ENCODE results near the gene TBC1D32. TPM values are rescaled to one million over a fixed set of nuclear protein-coding genes. Genes with fewer than 3 reads are reported as not detected.
"Not testable (repeated sequence)": the region's sequence is repeated elsewhere in the genome, so short reads cannot be mapped to it uniquely, and the experiment has no call there.

TBC1D32 gene
- total RNA-seq, 1 donor from 2014 or later = 7.9 TPM

DNA sequence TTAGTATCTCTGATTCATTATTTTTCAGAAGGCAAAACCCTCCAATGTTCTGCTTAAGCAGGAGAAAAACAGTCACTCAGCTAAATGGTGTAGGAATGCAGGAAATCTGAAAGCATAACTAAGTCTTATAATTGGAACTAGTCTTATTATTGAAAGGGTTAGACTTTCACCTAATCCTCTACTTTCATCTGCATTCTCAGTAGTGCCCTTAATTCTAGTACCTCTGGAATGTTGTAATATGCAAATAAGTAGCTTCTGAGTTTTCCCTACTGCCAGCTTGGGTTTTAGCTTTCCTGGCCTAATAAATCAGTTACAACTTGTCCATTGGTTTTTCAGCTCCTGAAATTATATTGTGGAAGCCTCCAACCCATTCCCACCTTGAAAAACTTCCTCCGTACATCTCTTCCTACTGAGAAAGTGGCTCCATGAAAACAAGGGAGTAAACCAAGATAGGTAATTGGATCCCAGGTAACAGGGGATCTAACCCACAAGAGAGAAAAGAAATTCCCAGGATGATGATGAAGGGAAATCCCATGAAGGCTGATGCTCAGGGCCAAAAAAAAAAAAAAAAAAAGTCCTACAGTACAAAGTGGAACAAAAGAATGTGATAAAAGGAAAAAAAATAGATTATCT lies 147.0 kb downstream of the TBC1D32 start:
- no peaks in the 10 kb centered on the region for H3K36me3 ChIP-seq (ENCODE audit: control insufficient read depth, insufficient read depth, low read length)
- FAIRE-seq = no peak

DNA sequence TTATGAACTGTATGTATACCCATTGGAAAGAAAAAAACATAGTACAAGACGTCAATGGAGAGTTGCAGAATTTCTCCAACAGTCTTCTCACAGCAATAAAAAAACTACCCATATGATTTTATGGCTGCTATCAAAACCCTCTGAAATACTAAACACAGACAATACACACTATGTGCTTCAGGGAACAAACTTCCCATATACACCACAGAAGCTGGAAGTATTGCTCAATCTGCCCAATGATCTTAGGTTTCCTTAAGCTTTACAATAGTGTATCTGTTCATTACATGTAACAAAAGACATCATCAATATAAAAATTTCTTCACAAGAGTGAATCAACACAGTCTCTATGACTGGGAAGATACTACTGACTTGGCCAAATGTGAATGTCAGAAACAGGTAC lies 150.5 kb downstream of the TBC1D32 start:
- no peaks in the 10 kb centered on the region for H3K27me3 ChIP-seq (ENCODE audit: control insufficient read depth, insufficient read depth, low read length)
- DNase-seq (ENCODE audit: low read depth) = no peak
- no peaks in the 10 kb centered on the region for H3K36me3 ChIP-seq (ENCODE audit: control insufficient read depth, insufficient read depth, low read length)
- TF ChIP-seq, protein P1, sequence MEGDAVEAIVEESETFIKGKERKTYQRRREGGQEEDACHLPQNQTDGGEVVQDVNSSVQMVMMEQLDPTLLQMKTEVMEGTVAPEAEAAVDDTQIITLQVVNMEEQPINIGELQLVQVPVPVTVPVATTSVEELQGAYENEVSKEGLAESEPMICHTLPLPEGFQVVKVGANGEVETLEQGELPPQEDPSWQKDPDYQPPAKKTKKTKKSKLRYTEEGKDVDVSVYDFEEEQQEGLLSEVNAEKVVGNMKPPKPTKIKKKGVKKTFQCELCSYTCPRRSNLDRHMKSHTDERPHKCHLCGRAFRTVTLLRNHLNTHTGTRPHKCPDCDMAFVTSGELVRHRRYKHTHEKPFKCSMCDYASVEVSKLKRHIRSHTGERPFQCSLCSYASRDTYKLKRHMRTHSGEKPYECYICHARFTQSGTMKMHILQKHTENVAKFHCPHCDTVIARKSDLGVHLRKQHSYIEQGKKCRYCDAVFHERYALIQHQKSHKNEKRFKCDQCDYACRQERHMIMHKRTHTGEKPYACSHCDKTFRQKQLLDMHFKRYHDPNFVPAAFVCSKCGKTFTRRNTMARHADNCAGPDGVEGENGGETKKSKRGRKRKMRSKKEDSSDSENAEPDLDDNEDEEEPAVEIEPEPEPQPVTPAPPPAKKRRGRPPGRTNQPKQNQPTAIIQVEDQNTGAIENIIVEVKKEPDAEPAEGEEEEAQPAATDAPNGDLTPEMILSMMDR (IDR thresholded peaks at IDR 0.05; ENCODE audit: insufficient read depth, low read length, severe bottlenecking) = no peak
- FAIRE-seq = no peak
- H3K4me3 ChIP-seq (ENCODE audit: low read depth, low read length) = no peak overlapping the region

More for the DNA sequence above, 147.0 kb downstream of the TBC1D32 start:
- Histone ChIP-seq H3K4me3 (ENCODE audit: low read depth, low read length) (no peak overlapping the region), H3K27me3 (ENCODE audit: control insufficient read depth, insufficient read depth, low read length) (no peaks in the 10 kb centered on the region)
- no peak for DNase-seq (ENCODE audit: low read depth)
- TF ChIP-seq, protein P1 (IDR thresholded peaks at IDR 0.05; ENCODE audit: insufficient read depth, low read length, severe bottlenecking) = no peak

DNA sequence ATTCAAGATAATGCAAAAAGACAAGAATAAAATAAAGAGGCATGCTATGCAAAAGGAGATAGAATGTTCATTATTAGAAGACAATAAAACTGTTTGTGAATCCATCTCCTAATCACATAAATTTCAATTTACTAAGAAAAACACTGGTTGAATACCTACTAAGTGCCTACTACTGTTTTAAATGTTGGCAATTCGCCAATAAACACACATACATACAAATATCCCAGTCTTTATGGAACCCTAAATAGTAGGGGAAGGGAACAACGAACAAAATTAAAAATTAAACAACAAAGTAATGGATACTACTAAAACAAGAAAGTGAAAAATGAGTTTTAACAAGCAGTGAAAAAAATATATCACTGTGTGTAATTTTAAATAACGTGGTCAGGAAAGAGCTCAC lies 158.5 kb downstream of the TBC1D32 start:
- no peak for FAIRE-seq
- H3K4me3 ChIP-seq (ENCODE audit: low read depth, low read length) = no peak overlapping the region
- H3K27me3 ChIP-seq (ENCODE audit: control insufficient read depth, insufficient read depth, low read length) = no peaks in the 10 kb centered on the region
- TF ChIP-seq, protein P1 (IDR thresholded peaks at IDR 0.05; ENCODE audit: insufficient read depth, low read length, severe bottlenecking) = no peak
- no peak for DNase-seq (ENCODE audit: low read depth)
- no peaks in the 10 kb centered on the region for H3K36me3 ChIP-seq (ENCODE audit: control insufficient read depth, insufficient read depth, low read length)

DNA sequence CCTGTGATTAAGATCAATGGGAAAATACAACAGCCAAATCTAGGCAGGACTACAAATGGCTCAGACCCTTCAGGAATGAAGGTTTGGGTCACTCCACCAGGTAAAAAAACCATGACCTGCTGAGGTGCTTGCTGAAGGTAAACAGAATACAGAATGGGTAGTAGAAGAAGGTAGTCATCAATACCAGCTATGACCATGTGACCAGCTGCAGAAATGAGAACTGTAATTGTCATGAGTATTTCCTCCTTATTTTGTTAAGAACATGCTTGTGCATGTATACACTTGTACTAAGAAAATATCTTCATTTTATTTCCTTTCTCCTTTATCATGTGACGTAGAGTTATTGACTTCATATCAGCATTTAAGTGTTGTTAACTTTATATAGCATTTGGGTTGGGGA lies 161.8 kb downstream of the TBC1D32 start:
- not testable (repeated sequence) for H3K36me3 ChIP-seq (ENCODE audit: control insufficient read depth, insufficient read depth, low read length); H3K27me3 ChIP-seq (ENCODE audit: control insufficient read depth, insufficient read depth, low read length); H3K4me3 ChIP-seq (ENCODE audit: low read depth, low read length); FAIRE-seq
- peak; percentile 74 for DNase-seq (ENCODE audit: low read depth)

DNA sequence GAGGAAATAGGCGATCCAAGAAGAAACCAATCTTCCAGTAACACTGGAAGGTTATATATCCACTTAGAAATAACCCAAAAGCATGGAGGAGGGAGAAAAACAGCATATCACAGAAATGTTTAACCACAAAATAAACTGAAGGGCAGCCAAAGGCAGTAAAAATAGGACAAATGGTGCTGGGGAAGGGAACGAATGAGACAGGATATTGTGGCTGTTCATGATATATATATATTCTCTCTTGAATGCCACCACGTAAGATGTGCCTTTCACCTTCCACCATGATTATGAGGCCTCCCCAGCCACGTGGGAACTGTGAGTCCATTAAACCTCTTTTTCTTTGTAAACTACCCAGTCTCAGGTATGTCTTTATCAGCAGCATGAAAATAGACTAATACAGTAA lies 162.4 kb downstream of the TBC1D32 start:
- H3K36me3 ChIP-seq (ENCODE audit: control insufficient read depth, insufficient read depth, low read length) = no peaks in the 10 kb centered on the region
- TF ChIP-seq, protein P1 (IDR thresholded peaks at IDR 0.05; ENCODE audit: insufficient read depth, low read length, severe bottlenecking) = no peak
- DNase-seq (ENCODE audit: low read depth) (no peak), FAIRE-seq (no peak)
- no peak overlapping the region for H3K4me3 ChIP-seq (ENCODE audit: low read depth, low read length)
- H3K27me3 ChIP-seq (ENCODE audit: control insufficient read depth, insufficient read depth, low read length) = no peaks in the 10 kb centered on the region

DNA sequence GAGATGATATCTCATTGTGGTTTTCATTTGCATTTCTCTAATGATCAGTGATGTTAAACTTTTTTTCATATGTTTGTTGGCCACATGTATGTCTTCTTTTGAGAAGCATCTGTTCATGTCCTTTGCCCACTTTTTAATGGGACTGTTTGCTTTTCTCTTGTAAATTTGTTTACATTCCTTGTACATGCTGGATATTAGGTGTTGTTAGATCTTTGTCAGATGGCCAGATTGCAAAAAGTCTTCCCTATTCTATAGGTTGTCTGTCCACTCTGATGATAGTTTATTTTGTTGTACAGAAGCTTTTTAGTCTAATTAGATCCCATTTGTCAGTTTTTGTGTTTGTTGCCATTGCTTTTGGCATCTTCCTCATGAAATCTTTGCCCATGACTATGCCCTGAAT lies 172.4 kb downstream of the TBC1D32 start:
- no peaks in the 10 kb centered on the region for H3K36me3 ChIP-seq (ENCODE audit: control insufficient read depth, insufficient read depth, low read length)
- H3K4me3 ChIP-seq (ENCODE audit: low read depth, low read length) = no peak overlapping the region
- no peaks in the 10 kb centered on the region for H3K27me3 ChIP-seq (ENCODE audit: control insufficient read depth, insufficient read depth, low read length)
- FAIRE-seq (no peak), DNase-seq (ENCODE audit: low read depth) (no peak)
- TF ChIP-seq, protein P1 (IDR thresholded peaks at IDR 0.05; ENCODE audit: insufficient read depth, low read length, severe bottlenecking) = no peak
